ENCODE data around the gene ARHGAP9.

DNA sequence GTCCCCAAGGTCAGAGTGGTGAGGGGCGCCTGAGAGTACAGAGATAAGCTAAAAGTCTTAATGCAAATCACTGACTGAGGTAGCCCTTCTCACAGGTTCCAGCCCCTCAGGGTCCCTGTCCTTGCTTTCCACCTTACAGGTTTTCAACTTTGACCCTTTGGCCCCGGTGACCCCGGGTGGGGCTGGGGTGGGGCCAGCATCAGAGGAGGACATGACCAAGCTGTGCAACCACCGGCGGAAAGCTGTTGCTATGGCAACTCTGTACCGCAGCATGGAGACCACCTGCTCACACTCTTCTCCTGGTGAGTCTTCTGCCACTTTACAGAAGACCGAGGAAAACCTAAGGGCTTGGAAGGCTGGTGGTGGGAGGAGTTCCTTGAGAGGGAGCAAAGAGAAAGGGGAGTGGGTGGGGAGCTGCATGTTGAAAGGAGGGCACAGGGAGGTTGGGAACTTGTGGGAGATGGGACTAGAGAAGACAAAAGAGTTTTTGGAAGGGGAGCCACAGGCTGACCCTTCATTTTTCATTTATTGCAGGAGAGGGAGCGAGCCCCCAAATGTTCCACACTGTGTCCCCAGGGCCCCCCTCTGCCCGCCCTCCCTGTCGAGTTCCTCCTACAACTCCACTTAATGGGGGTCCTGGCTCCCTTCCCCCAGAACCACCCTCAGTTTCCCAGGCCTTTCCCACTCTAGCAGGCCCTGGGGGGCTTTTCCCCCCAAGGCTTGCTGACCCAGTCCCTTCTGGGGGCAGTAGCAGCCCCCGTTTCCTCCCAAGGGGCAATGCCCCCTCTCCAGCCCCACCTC is 45.3 kb upstream of the ARHGAP9 start:
- TF ChIP-seq EZH2 (IDR thresholded peaks at IDR 0.05; ENCODE audit: low read depth, low read length, severe bottlenecking) = no peak
- TF ChIP-seq, protein P1, sequence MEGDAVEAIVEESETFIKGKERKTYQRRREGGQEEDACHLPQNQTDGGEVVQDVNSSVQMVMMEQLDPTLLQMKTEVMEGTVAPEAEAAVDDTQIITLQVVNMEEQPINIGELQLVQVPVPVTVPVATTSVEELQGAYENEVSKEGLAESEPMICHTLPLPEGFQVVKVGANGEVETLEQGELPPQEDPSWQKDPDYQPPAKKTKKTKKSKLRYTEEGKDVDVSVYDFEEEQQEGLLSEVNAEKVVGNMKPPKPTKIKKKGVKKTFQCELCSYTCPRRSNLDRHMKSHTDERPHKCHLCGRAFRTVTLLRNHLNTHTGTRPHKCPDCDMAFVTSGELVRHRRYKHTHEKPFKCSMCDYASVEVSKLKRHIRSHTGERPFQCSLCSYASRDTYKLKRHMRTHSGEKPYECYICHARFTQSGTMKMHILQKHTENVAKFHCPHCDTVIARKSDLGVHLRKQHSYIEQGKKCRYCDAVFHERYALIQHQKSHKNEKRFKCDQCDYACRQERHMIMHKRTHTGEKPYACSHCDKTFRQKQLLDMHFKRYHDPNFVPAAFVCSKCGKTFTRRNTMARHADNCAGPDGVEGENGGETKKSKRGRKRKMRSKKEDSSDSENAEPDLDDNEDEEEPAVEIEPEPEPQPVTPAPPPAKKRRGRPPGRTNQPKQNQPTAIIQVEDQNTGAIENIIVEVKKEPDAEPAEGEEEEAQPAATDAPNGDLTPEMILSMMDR (IDR thresholded peaks at IDR 0.05; ENCODE audit: control extremely low read depth in 1 of 3, insufficient read depth in 1 of 3, low read depth in 1 of 3, low read length in 3 of 3) = no peak
- no peak for TF ChIP-seq POLR2AphosphoS5 (IDR thresholded peaks at IDR 0.05; ENCODE audit: low read depth, low read length)
- no peak for TF ChIP-seq MAFK (IDR thresholded peaks at IDR 0.05; ENCODE audit: low read depth, low read length)
- TF ChIP-seq POLR2A (IDR thresholded peaks at IDR 0.05; ENCODE audit: control extremely low read depth in 1 of 2, low read depth in 2 of 2, low read length in 2 of 2) = no peak
- TF ChIP-seq YY1 (IDR thresholded peaks at IDR 0.05; ENCODE audit: low read depth, low read length) = no peak
- TF ChIP-seq GABPA (IDR thresholded peaks at IDR 0.05; ENCODE audit: borderline replicate concordance, insufficient read depth, low read length) = no peak
- no peak for TF ChIP-seq RNF2 (IDR thresholded peaks at IDR 0.05; ENCODE audit: borderline replicate concordance, low read depth, low read length, missing control alignments, poor library complexity, severe bottlenecking)
- TF ChIP-seq GTF2F1 (IDR thresholded peaks at IDR 0.05; ENCODE audit: borderline replicate concordance, low read depth, low read length) = no peak
- no peak for TF ChIP-seq TAF7 (optimal IDR thresholded peaks at IDR 0.05; ENCODE audit: borderline replicate concordance, low read depth, low read length)
- no peak for TF ChIP-seq SIN3A (conservative IDR thresholded peaks at IDR 0.05 in 1 of 2, IDR thresholded peaks at IDR 0.05 in 1 of 2; ENCODE audit: low read depth in 1 of 2, low read length in 2 of 2)
- no peak for TF ChIP-seq CHD1 (IDR thresholded peaks at IDR 0.05; ENCODE audit: low read depth, low read length)
- no peak for TF ChIP-seq TAF1 (IDR thresholded peaks at IDR 0.05; ENCODE audit: low read depth, low read length)

All from H1 (cell line).